Stimulated activated CD4-positive, alpha-beta T cell treated with anti-CD3 and anti-CD28 coated beads, Interleukin-12 subunit alpha, Interleukin-12 subunit beta, amount 100 ng/mL, for 24 hours (primary cell): ENCODE results near the gene OR6K3.

Experiments
- DNase-seq, 2 experiments: peaks; one replicate each; pipeline ENCODE4 v3.0.0-alpha.2; 2020; ENCODE audit warnings: low read depth in 2 of 2

Gene OR6K3

DNA sequence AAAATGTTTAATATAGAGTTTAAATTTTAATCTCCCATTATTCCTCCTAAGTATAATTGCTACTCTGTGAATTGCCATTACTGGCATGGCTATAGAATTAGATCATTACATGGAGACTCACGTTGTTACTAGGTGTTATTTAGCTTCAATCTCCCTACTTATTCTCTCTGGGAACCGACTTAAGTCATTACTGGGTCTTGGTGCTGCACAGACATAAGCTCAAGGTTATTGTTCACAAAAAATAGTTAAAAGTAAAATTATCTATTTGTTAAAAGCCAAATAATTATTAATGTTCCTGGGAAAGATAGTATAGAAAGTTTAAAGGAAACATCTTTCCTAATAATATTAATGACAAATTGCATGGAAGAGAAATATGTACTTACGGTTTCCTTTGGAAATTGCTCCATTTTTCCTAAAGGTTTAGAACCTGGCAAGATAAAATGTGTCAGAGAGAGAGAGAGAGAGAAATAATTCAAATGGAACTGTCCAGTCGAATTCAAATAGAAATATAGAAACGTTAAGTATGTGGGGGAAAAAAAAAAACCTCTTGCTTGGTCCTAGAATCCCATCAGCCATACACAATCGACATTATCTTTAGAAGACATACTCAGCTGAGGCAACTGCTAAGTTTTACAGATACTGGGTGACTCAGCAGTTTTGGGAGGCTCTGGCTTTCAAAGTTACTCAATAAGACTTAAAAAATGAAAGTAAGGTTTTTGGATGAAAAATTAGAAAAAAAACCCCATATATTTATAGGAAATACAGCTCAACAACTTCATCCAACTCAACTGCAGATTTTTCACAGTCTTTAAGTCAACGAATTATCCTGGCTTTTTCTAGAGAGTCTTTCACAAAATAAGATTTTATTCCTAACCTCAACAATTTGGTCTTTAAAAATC is 34.2 kb downstream of the OR6K3 start, which contains the start of gene SPTA1:
SPTA1 (minus strand) TSS at position 605 of the 899 bp plus-strand sequence; CDS start at position 407, 198 bp downstream.
- no peak for DNase-seq

DNA sequence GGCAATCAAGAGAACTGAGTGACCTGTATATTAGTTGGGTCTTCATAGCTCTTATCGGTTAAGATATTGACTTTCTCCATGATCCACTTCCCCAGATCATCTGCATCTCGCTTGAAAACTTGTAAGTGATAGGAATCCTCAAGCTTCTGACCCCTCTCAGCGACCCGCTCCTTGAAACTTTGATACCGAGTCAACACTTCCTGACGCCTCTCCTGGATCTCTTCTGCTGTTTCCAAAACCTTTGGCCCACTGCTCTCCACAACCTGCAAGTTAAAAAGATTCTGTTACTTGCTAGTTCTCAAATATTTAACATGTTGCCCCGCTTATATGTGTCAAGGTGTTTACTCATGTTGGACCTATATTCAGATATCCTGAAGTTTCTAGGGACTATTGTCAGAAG is 35.4 kb downstream of the OR6K3 start:
- no peak for DNase-seq

DNA sequence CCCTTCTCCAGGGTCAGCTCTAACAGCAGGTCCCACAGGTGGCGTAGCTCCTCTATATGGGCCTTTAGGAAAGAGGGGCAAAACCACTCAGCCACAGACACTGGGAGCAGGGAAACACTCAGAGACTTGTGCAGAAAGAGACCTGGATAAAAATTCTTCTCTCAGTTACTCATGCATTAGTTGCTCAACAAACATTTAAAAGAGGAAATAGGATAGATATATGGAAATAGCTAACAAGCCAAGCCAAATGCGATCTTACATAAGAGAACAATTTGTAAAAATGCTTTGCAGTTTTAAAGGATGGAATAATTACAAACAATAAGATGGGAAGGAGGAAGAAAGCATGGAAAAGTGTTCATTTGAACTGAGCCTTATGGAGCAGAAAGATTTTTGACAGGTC is 38.9 kb downstream of the OR6K3 start:
- no peak for DNase-seq

DNA sequence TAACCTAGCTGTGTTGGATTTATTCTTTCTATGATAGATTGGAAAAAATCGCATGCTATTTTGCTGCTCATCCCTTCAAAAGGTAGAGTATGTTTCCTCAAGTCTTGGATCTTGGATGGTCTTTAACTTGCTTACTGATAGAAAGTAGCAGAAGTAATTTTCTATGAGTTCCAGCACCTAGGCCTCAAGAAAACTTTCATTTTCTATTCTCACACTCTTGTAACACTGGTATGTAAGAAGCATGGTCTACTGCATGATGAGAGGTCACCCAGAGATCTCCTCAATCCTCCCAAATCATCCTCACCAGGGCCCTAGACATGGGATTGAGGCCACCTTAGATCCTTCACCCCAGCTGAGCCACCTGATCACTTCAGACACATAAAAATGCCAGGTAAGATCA is 41.2 kb downstream of the OR6K3 start:
- DNase-seq: no peak

DNA sequence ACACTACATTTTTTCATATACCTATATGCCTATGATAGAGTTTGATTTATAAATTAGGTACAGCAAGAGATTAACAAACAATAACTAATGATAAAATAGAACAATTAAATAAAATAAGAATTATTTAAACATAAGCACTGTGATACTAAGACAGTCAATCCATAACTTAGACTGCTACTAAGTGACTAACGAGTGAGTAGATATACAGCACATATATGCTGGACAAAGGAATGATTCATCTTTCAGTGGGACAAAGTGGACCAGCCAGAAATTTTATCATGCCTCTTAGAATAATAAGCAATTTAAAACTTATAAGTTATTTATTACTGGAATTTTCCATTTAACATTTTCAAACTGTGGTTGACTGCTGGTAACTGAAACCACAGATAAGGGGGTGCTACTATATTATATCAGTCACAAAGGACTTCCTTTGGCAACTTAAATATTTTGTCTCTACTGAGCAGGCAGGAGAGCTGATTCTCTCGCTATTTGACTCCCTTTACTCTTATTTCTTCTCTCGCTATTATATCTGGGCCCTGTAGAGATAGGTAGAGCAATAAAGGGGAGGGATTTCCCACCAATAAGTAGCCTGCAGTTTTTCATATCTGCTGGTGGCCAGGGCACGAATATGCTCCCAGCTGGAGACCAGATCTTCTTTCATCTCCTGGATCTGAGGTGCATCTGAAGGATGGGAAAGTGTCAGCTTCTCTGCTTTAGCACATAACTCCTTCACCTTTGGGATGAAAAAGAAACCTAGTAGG is 44.8 kb downstream of the OR6K3 start:
- DNase-seq: no peak

DNA sequence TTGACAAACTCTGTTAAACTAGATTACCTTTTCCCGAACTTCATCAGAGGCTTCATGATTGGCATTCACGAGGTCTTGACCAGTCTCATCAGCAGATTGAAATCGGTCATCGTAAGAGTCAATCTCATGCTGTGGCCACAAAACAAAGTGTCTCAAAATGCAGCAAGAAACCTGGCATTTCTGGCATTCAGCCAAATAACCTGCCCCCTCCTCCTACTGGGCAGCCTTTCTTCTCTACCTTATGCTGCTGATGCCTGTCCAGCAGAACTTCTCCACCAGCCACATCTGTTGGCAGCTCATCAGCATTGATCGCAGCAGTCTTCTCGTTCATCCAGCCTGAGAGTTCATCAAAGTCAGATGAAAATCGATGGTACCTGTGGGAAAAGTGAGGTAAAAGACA is 46.2 kb downstream of the OR6K3 start:
- no peak for DNase-seq
